Epithelial cell of esophagus (primary cell): ENCODE measurements around the gene TRERF1.

ENCODE experiments used
- DNase-seq: peaks from one replicate; pipeline ENCODE4 v3.0.0; 2010; ENCODE audit warnings: low read depth
- H3K4me3 ChIP-seq: 2 replicates; pipeline ENCODE4 v1.5.1; 2011; ENCODE audit warnings: mild to moderate bottlenecking, low read length, control low read depth
- TF ChIP-seq, protein P1 (sequence below): IDR thresholded peaks from 2 replicates; pipeline ENCODE4 v1.5.1; 2011; ENCODE audit warnings: low read depth, mild to moderate bottlenecking, low read length, control low read depth, inconsistent platforms; ENCODE audit not compliant: insufficient read depth; ENCODE audit errors: missing control alignments

The TRERF1 gene

DNA sequence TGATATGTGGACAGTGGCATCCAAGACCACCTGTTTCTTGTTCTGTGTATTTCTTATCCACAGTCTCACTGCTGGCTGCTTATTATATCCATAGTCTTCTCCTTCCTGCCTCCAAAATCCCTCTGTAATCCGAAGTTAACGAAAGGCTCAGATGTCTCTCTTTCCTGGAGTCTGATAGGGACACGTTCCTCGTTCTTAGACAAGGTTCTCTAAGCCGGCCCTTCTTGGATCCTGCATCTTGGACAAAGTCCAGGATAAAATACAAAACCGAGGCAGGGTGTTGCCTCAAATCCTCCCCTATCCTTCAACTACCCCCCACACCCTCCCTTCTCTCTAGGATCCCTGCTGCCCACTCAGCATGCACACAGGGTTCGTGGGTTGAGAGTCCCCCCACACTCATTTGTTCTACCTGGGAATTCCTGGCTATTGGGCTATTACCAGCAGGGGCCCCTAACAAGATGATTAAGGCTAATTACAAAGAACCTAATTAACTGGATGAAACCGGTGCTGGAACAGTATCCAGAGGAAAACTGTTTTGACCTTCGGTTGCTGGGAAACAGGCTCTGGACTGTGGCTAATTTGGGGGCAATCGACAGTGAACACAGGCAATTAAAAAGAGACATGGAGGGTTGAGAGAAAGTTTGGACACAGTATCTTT, 201.3 kb downstream of the TRERF1 start:
- TF ChIP-seq, protein P1, sequence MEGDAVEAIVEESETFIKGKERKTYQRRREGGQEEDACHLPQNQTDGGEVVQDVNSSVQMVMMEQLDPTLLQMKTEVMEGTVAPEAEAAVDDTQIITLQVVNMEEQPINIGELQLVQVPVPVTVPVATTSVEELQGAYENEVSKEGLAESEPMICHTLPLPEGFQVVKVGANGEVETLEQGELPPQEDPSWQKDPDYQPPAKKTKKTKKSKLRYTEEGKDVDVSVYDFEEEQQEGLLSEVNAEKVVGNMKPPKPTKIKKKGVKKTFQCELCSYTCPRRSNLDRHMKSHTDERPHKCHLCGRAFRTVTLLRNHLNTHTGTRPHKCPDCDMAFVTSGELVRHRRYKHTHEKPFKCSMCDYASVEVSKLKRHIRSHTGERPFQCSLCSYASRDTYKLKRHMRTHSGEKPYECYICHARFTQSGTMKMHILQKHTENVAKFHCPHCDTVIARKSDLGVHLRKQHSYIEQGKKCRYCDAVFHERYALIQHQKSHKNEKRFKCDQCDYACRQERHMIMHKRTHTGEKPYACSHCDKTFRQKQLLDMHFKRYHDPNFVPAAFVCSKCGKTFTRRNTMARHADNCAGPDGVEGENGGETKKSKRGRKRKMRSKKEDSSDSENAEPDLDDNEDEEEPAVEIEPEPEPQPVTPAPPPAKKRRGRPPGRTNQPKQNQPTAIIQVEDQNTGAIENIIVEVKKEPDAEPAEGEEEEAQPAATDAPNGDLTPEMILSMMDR, result no peak
- no peak for DNase-seq

DNA sequence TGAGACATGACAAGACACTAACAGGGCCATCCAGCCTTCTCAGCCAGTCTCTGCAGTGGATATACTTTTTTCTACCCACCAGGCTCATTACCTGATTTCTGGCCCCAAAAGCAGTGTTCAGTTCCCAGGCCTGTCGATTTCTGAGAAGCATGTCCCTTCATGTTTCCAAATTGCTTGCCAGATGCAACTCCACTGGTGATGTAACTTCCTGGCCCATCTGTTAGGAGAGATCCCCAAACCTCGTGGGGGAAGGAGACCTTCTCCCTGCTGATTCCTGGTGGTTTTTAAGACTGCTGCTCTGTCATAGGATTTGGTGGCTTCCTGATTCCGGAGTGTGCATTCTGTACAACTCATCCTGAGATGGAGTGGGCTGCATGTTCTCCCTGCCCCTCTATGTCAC, 202.4 kb downstream of the TRERF1 start:
- TF ChIP-seq, protein P1, result no peak
- DNase-seq, result peak; percentile 73
- H3K4me3 ChIP-seq, result no peak overlapping the region

More for the DNA sequence above, 201.3 kb downstream of the TRERF1 start:
- no peak overlapping the region for H3K4me3 ChIP-seq

DNA sequence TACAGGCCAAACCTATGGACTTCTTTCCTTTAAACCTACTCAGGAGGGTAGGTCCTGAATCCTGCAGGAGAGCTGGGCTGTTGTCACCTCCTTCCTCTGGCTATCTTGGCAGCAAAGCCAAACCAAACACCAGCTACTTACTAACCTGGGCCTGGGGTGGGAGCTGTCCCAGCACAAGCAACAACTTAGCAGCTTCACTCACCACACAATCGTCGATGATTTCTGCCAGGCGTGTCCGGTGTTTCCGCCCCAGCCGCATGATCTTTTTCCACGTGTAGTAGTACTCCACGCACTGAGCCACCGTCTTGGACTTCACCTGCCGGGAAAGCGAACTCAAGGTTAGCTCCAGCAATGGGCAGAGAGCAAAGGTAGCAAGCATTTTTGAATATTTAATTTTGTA, 208.7 kb downstream of the TRERF1 start:
- peak; percentile 20 for DNase-seq
- TF ChIP-seq, protein P1, result no peak
- no peak overlapping the region for H3K4me3 ChIP-seq

DNA sequence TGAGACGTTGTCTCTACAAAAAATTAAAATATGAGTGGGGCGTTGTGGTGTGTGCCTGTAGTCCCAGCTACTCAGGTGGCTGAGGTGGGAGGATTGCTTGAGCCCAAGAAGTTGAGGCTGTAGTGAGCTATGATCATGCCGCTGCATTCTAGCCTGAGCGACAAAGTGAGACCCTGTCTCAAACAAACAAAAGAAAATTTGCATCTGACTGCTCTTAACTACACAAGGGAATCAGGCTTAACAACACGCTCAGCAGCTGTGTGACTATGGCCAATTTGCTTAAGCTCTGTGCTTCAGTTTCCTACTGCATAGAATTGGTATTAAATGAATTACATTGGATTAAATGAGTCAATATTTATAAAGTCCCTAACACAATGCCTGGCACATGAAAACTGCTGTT, 209.8 kb downstream of the TRERF1 start:
- no peak overlapping the region for H3K4me3 ChIP-seq
- DNase-seq, result no peak
- TF ChIP-seq, protein P1, result no peak

DNA sequence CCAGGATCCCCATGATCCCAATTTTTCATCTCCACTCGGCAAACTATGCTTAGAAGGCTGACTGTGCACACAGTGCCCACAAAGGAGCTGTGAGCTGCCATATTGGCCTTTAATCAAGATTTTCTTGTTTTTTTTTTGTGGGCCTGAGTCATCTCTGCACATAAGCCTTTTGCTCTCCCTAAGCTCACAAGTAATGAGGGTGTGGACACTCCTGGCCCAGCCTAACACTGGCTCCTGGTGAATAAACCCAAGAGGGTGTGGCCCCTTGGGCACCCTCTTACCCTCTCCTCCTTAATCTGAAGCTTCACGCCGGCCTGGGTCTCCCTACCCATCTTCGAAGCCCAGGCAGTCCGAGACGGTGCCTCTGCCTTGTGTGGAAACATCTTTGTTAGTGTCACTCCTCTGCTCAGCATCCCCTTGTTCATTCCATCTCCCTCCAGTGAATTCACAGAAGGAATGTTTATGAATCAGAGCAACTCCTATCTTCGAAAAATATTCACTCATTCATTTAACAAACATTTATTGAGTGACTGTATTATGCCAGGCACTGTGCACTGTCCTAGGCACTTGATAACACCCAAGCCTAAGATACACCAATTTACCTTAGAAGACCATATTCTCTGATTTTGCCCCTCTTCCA, 211.9 kb downstream of the TRERF1 start:
- H3K4me3 ChIP-seq, result no peak overlapping the region
- peak; percentile 91 for DNase-seq
- TF ChIP-seq, protein P1, result no peak

DNA sequence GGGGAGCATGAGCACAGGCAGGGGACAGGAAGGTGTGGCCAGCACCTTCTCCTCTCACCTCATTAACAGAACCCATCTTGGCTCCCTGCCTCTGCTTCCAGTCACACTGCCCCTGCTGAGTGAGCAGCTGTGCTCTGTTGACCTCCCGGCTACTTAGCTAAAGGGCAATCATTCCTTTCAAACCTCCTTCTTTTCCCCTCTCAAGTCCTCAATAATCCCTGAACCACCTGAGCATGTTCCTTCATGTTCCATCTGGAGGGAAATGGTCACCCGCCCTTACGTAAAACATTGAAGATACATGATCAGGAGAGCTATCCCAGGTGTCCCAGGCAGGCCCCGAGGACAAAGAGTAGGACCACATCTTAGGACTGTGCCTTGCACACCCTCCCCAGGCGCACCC, 212.4 kb downstream of the TRERF1 start:
- TF ChIP-seq, protein P1, result no peak
- peak; percentile 76 for DNase-seq
- H3K4me3 ChIP-seq, result no peak overlapping the region

DNA sequence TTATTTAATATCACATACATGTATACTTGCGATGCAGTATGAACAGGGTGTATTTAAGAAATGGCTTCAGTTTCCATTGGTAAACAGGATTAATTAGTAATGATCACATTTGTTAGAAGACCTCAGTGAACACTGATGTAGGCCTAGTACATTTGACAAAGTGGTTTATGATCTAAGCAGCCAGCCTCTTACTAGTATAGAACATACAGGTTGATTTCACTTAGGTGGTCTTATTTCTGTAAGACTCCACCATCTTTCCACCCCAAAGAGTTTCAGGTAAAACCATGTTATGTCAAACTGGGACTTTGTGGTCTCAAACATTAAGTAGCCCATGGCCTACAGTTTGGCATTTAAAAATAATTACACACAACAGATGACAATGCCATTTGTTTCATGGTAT, 213.9 kb downstream of the TRERF1 start:
- no peak overlapping the region for H3K4me3 ChIP-seq

More for the DNA sequence above, 213.9 kb downstream of the TRERF1 start:
- TF ChIP-seq, protein P1, result no peak
- DNase-seq, result no peak
